Large intestine (tissue), 3 donors: ENCODE data around the gene SENP8. TPM values are rescaled to one million over a fixed set of nuclear protein-coding genes. Genes with fewer than 3 reads are reported as not detected.
A peak's percentile ranks its signal among the peaks of the same experiment; 100 is the strongest.

Experiments used
- DNase-seq, 2 donors: peaks; one replicate each; pipeline versions ENCODE4 v3.0.0 to v3.0.0-alpha.2; 2013
- H3K27ac ChIP-seq: one replicate; pipeline ENCODE4 v1.5.1; 2013; ENCODE audit warnings: low read length
- H3K27me3 ChIP-seq: 2 replicates; pipeline ENCODE4 v1.6.1; 2013; ENCODE audit warnings: low read length; ENCODE audit not compliant: control insufficient read depth, insufficient read depth
- H3K36me3 ChIP-seq: 2 replicates; pipeline ENCODE4 v1.6.1; 2013; ENCODE audit warnings: low read length; ENCODE audit not compliant: control insufficient read depth, insufficient read depth
- H3K4me1 ChIP-seq: one replicate; pipeline ENCODE4 v1.6.1; 2013; ENCODE audit warnings: low read length; ENCODE audit not compliant: control insufficient read depth, insufficient read depth
- H3K4me3 ChIP-seq: one replicate; pipeline ENCODE4 v1.5.1; 2013; ENCODE audit warnings: low read length
- H3K9me3 ChIP-seq: one replicate; pipeline ENCODE4 v1.6.1; 2013; ENCODE audit warnings: mild to moderate bottlenecking, low read depth, low read length, moderate library complexity; ENCODE audit not compliant: control insufficient read depth
- WGBS: methylation state at CpG from one replicate; pipeline ENCODE4 v1.1.5; 2013; ENCODE audit warnings: low lambda C conversion rate; ENCODE audit not compliant: insufficient coverage; 5-methylcytosine and 5-hydroxymethylcytosine counted together
- polyA plus RNA-seq: library from polyadenylated mRNA; unstranded; fragments of 120-200 nt; gene quantifications from one replicate; pipeline ENCODE4 v1.2.1, GENCODE V29; 2013

SENP8 gene
- polyA plus RNA-seq, 1 donor, result 3.4 TPM

GRCh38 chr15:72112116-72112515 is 6.1 kb upstream of the SENP8 start:
- H3K4me1 ChIP-seq, result no peaks in the 10 kb centered on the region
- no CpG with 5 or more reads among the region's 2 CpGs for WGBS
- no peaks in the 10 kb centered on the region for H3K27me3 ChIP-seq
- no peak for DNase-seq
- H3K27ac ChIP-seq, result no peak overlapping the region
- no peaks in the 10 kb centered on the region for H3K9me3 ChIP-seq
- no peaks in the 10 kb centered on the region for H3K36me3 ChIP-seq
- no peak overlapping the region for H3K4me3 ChIP-seq

GRCh38 chr15:72112805-72113204 is 5.4 kb upstream of the SENP8 start:
- Histone ChIP-seq H3K27me3 (no peaks in the 10 kb centered on the region), H3K4me1 (no peaks in the 10 kb centered on the region), H3K27ac (no peak overlapping the region)

DNA sequence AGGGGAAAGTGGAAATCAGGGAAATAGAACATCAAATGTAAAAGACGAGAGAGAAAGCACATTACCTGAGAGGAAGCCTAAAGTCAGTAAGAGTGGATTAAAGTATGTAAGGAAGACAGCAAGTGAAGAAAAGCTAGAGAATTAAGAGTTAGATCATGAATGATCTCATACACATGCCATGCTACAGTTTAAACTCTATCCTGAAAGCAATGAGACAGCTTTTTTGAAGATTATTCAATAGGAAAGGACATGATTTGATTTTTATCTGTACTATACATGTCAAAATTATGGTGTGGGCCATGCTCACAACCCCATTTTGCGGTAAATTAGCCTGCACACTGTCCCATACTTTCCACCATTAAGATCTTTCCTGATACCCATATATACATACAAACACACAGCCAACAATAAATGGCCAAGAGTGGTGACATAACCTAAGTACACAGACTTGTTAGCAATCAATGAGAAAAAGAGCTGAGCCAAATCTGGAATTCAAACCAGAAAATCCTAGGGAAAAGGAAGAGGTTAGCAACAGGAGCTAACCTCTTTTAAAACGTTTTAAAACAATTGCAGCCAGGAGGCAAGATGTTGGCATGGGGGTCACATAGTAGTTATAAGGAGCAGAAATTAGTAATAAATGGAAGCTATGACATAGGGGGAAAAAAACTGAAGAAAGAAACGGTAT is 4.7 kb upstream of the SENP8 start:
- Histone ChIP-seq H3K27ac (no peak overlapping the region), H3K4me1 (no peaks in the 10 kb centered on the region)
- 89% methylated on average over 3 of the region's 4 CpGs for WGBS

More at GRCh38 chr15:72112805-72113204, 5.4 kb upstream of the SENP8 start:
- no peak overlapping the region for H3K4me3 ChIP-seq
- no peaks in the 10 kb centered on the region for H3K9me3 ChIP-seq
- H3K36me3 ChIP-seq, result no peaks in the 10 kb centered on the region
- DNase-seq, result no peak

GRCh38 chr15:72116731-72117485 is 1.3 kb upstream of the SENP8 start:
- DNase-seq, result peak; percentile 3 to 60
- no peaks in the 10 kb centered on the region for H3K9me3 ChIP-seq
- 0% methylated on average over 2 of the region's 24 CpGs for WGBS

More for the DNA sequence above, 4.7 kb upstream of the SENP8 start:
- no peak for DNase-seq
- Histone ChIP-seq H3K36me3 (no peaks in the 10 kb centered on the region), H3K4me3 (no peak overlapping the region), H3K9me3 (no peaks in the 10 kb centered on the region), H3K27me3 (no peaks in the 10 kb centered on the region)

DNA sequence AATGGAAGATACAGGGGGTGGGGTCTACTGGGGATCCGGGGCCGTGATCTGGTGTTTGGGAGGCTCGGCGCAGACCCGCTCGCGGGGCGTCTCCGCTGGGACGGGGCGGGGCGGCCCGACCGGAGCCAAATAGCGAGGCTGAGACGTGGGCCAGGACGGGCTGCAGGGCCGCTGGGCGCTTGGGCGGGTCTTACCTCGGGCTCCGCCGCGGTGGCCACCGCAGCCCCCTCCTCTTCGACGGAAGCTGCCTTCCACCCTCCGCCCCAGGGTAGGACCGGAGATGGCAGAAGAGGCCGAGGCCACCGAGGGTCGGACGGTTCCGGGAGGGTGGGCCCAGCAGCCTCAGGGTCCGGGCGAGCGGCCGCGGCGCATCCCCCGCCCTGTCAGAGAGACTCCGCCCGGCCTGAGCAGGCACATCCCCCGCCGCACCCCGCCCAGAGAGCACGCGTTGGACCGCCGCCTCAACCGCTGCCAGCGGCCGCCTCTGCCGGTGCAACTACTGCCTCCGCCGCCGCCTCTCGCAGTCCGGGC is 652 bp upstream of the SENP8 start:
- peak overlapping the region; percentile 84 for H3K27ac ChIP-seq
- H3K9me3 ChIP-seq, result no peaks in the 10 kb centered on the region
- peak overlapping the region; percentile 64 for H3K4me3 ChIP-seq
- no peaks in the 10 kb centered on the region for H3K36me3 ChIP-seq
- no CpG with 5 or more reads among the region's 59 CpGs for WGBS
- DNase-seq, result no peak
- no peaks in the 10 kb centered on the region for H3K27me3 ChIP-seq
- peaks cover 4% of the 10 kb centered on the region for H3K4me1 ChIP-seq

More at GRCh38 chr15:72116731-72117485, 1.3 kb upstream of the SENP8 start:
- Histone ChIP-seq H3K4me1 (peaks cover 4% of the 10 kb centered on the region), H3K4me3 (peak overlapping the region; percentile 64), H3K27me3 (no peaks in the 10 kb centered on the region), H3K36me3 (no peaks in the 10 kb centered on the region), H3K27ac (peak overlapping the region; percentile 84)

DNA sequence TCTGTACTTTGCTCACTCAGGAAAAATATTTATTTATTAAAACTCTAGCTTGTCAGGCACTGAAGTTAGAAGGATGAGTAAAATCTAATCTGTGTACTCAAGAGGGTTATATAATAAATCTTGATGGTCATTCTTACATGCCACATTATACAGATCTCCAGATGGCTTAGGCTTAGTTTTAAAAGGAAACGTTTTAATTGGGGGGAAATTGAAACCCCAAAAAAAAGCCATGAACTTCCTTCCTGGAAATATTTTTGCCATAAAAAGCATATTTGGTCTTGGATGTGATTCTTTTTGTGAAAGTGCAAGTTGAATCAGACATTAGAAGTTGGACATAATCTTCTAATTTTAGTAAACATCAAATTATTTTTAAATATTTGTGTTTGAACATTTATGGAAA is 6.0 kb downstream of the SENP8 start:
- WGBS, result no CpG with 5 or more reads among the region's 1 CpG
- Histone ChIP-seq H3K27me3 (no peaks in the 10 kb centered on the region), H3K36me3 (no peaks in the 10 kb centered on the region), H3K27ac (no peak overlapping the region), H3K9me3 (no peaks in the 10 kb centered on the region), H3K4me1 (peaks cover under 1% of the 10 kb centered on the region), H3K4me3 (no peak overlapping the region)
- no peak for DNase-seq

DNA sequence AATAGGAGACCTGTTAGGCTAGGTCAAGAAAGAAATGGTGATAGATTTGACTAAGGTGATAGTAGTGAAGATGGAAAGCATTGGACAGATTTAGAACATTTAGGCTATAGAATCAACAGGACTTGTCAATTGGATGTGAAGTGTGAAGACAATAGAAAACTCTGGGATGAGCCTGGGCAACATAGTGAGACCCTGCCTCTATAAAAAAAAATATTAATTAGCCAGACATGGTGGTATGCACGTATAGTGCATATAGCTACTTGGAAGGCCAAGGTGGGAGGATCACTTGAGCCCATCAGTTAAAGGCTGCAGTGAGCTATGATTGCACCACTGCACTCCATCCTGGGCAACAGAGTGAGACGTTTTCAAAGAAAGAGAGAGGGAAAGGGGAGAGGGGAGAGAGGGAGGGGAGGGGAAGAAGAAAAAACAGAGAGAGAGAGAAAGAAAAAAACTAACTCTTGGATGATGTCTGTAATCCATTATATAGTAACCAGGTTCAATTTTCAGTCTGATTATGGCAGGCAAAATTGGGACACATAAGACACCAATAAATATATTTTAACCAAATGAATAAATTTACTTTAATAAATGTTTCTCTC is 9.6 kb downstream of the SENP8 start:
- Histone ChIP-seq H3K9me3 (no peaks in the 10 kb centered on the region), H3K36me3 (no peaks in the 10 kb centered on the region), H3K27me3 (no peaks in the 10 kb centered on the region), H3K4me1 (no peaks in the 10 kb centered on the region), H3K4me3 (no peak overlapping the region), H3K27ac (no peak overlapping the region)
- WGBS, result 20% methylated on average over 1 of the region's 2 CpGs
- DNase-seq, result no peak

- no peaks in the 10 kb centered on the region for H3K4me1 ChIP-seq
- H3K9me3 ChIP-seq, result no peaks in the 10 kb centered on the region
- DNase-seq, result no peak
- no peak overlapping the region for H3K27ac ChIP-seq
- H3K36me3 ChIP-seq, result no peaks in the 10 kb centered on the region
- H3K27me3 ChIP-seq, result no peaks in the 10 kb centered on the region
- H3K4me3 ChIP-seq, result no peak overlapping the region
These were observed 10.2 kb downstream of the SENP8 start for GRCh38 chr15:72128359-72128758.

- H3K4me3 ChIP-seq, result no peak overlapping the region
- H3K27ac ChIP-seq, result no peak overlapping the region
- H3K27me3 ChIP-seq, result no peaks in the 10 kb centered on the region
- no peaks in the 10 kb centered on the region for H3K4me1 ChIP-seq
- H3K36me3 ChIP-seq, result no peaks in the 10 kb centered on the region
- H3K9me3 ChIP-seq, result no peaks in the 10 kb centered on the region
- no CpG with 5 or more reads among the region's 4 CpGs for WGBS
- DNase-seq, result no peak
These were observed 12.1 kb downstream of the SENP8 start for GRCh38 chr15:72130272-72130671.

- Histone ChIP-seq H3K36me3 (no peaks in the 10 kb centered on the region), H3K9me3 (no peaks in the 10 kb centered on the region), H3K4me3 (no peak overlapping the region), H3K4me1 (no peaks in the 10 kb centered on the region), H3K27me3 (no peaks in the 10 kb centered on the region), H3K27ac (no peak overlapping the region)
- 90% methylated on average over 2 of the region's 3 CpGs for WGBS
- no peak for DNase-seq
These were observed 13.7 kb downstream of the SENP8 start for GRCh38 chr15:72131922-72132321.
